ENCODE results near the gene NFIC.

DNA sequence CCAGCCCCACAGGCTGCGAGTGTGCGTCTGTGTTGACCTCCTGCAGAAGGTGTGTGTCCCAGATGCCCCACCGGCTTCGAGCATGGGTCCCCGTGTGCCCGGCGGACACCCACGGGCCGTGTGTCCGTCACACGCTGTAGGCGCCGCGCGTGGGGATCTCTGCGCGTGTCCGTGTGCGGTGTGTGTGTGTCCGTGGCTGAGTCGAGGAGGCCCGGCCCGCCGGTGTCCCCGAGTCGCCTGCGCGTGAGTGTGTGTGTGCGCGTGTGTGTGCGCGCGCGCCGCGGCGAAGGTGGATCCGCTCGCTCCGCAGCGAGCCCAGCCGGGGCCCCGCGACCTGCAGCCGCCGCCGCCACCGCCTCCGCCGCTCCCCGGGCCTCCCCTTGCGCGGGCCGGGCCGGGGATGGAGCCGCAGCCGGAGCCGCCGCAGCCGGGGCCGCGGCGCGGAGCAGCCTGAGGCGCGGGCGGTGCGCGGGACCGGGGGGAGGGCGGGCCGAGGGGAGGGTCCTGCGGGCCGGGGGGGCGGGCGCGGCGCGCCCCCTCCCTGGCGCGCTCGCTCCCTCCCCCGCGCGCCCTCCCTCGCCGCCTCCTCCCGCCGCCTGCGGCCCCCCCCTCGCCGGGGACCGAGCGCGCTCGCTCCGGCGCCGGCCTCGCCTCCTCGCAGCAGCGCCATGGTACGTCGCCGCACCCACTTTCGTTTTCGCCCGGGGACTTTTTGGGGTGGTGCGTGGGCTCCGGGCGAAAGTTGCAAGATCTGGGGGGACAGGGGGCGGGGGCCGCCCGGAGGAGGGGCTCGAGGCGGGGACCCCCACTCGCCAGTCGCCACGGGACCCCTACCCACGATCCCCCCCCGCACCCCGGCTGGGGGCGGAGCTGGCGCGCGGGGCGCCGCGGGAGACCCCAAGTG is 7.1 kb upstream of the NFIC start:
- TF ChIP-seq, protein P1, sequence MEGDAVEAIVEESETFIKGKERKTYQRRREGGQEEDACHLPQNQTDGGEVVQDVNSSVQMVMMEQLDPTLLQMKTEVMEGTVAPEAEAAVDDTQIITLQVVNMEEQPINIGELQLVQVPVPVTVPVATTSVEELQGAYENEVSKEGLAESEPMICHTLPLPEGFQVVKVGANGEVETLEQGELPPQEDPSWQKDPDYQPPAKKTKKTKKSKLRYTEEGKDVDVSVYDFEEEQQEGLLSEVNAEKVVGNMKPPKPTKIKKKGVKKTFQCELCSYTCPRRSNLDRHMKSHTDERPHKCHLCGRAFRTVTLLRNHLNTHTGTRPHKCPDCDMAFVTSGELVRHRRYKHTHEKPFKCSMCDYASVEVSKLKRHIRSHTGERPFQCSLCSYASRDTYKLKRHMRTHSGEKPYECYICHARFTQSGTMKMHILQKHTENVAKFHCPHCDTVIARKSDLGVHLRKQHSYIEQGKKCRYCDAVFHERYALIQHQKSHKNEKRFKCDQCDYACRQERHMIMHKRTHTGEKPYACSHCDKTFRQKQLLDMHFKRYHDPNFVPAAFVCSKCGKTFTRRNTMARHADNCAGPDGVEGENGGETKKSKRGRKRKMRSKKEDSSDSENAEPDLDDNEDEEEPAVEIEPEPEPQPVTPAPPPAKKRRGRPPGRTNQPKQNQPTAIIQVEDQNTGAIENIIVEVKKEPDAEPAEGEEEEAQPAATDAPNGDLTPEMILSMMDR (IDR thresholded peaks at IDR 0.05): peak in 1 of 6 experiments; percentile 14
- TF ChIP-seq EP300 (IDR thresholded peaks at IDR 0.05) (no peak), POLR2A (IDR thresholded peaks at IDR 0.05) (peak in 1 of 4 donors; percentile 45), POLR2AphosphoS5 (IDR thresholded peaks at IDR 0.05) (peak; percentile 31 to 84)

Data from upper lobe of left lung (tissue), 4 donors.